HT1080 (cell line): ENCODE results near the gene MRPL18. TPM values are rescaled to one million over a fixed set of nuclear protein-coding genes. Genes with fewer than 3 reads are reported as not detected.

Source experiments
- DNase-seq: peaks from one replicate; pipeline ENCODE4 v3.0.0-alpha.2; 2015; ENCODE audit warnings: low read depth
- small RNA-seq: library from RNA; depleted of rRNA; stranded (forward); fragments of <200 nt; gene quantifications from one replicate; pipeline ENCODE3, GENCODE V24; 2014
- total RNA-seq: library from RNA; depleted of rRNA; stranded (reverse); fragments of >200 nt; shearing (Covaris generic); gene quantifications from 2 replicates; pipeline ENCODE4 v1.2.3, GENCODE V29; 2014; rRNA removed

The MRPL18 gene
- total RNA-seq, 1 experiment from 2014 or later = 155 TPM

GRCh38 chr6:159842035-159842434 is 51.8 kb downstream of the MRPL18 start:
- no peak for DNase-seq

- DNase-seq = no peak
Measured at GRCh38 chr6:159844737-159845645, 54.7 kb downstream of the MRPL18 start.

Small RNAs within 50 kb of the gene (small RNA-seq; reads per million reads assigned to genes)
- gene SNORA20 (53.6 reads per million, percentile 95 among the genes with 10 or more reads in this experiment), gene SNORA29 (not detected)

Other genes with a start within 250 kb of the MRPL18 start
- 53.5 and 60.2 TPM in 2 replicates for gene SOD2, start 97.2 kb upstream of the MRPL18 start, total RNA-seq
- gene WTAP, start 63.0 kb upstream of the MRPL18 start, total RNA-seq = 100 and 114 TPM in 2 replicates
- gene ACAT2, start 28.4 kb upstream of the MRPL18 start, total RNA-seq = 97.0 and 99.1 TPM in 2 replicates
- 438 and 555 TPM in 2 replicates for gene TCP1, start 865 bp upstream of the MRPL18 start, total RNA-seq
- not detected in 2 replicates for gene PNLDC1, start 9.8 kb downstream of the MRPL18 start, total RNA-seq
- gene MAS1, start 100.5 kb downstream of the MRPL18 start, total RNA-seq = not detected in 2 replicates
- 38.1 and 39.1 TPM in 2 replicates for gene IGF2R, start 178.6 kb downstream of the MRPL18 start, total RNA-seq